Testis (tissue), 2 donors: ENCODE results near the gene SMAD3.

Source experiments
- CTCF ChIP-seq, 3 experiments: fragments of 450-650 bp in 2 of 3; fragments of 200-600 bp in 1 of 3; sonication (generic) in 1 of 3; IDR thresholded peaks; one replicate each; pipeline ENCODE4 v1.5.1; 2016 to 2019; ENCODE audit warnings: antibody characterized with exemption in 3 of 3, mild to moderate bottlenecking in 2 of 3, moderate library complexity in 1 of 3
- POLR2A ChIP-seq: fragments of 450-650 bp; IDR thresholded peaks from one replicate; pipeline ENCODE4 v1.6.1; 2017; ENCODE audit warnings: antibody characterized with exemption, mild to moderate bottlenecking, moderate library complexity

- TF ChIP-seq POLR2A (no peak), CTCF (IDR thresholded peaks at IDR 0.05) (no peak)
Measured at GRCh38 chr15:67190813-67191212, 125.4 kb downstream of the SMAD3 start.
